HepG2 (cell line): Measurements from ENCODE around the gene AMBRA1. TPM values are rescaled to one million over a fixed set of nuclear protein-coding genes. Genes with fewer than 3 reads are reported as not detected.
A peak's percentile ranks its signal among the peaks of the same experiment; 100 is the strongest.

Experiments used
- GTF2F1 ChIP-seq: fragments of 150-350 bp; IDR thresholded peaks from 2 replicates; pipeline ENCODE4 v1.6.1; 2014; ENCODE audit warnings: low read length
- GTF3A ChIP-seq: sonication (generic); formaldehyde crosslinking; conservative IDR thresholded peaks from 2 replicates; pipeline ENCODE4 v1.4.0; 2020; ENCODE audit warnings: mild to moderate bottlenecking, missing genetic modification reagents
- HNF4G ChIP-seq, 2 experiments: sonication (generic) in 1 of 2; formaldehyde crosslinking in 1 of 2; IDR thresholded peaks; 2 replicates each; pipeline versions ENCODE4 v1.4.0 to v1.6.1; 2011 to 2020; ENCODE audit warnings: borderline replicate concordance in 2 of 2, low read depth in 2 of 2, mild to moderate bottlenecking in 2 of 2, low read length in 1 of 2, missing genetic modification reagents in 1 of 2, moderate library complexity in 1 of 2
- MEIS1 ChIP-seq: sonication (generic); formaldehyde crosslinking; IDR thresholded peaks from 2 replicates; pipeline ENCODE4 v1.9.0; 2021; ENCODE audit warnings: mild to moderate bottlenecking, missing genetic modification reagents, moderate library complexity, borderline replicate concordance
- PHF20 ChIP-seq: sonication (generic); formaldehyde crosslinking; IDR thresholded peaks from 2 replicates; pipeline ENCODE4 v1.5.0; 2020; ENCODE audit warnings: mild to moderate bottlenecking, missing genetic modification reagents
- RAD51 ChIP-seq: fragments of 450-650 bp; IDR thresholded peaks from 2 replicates; pipeline ENCODE4 v1.6.1; 2016; ENCODE audit warnings: borderline replicate concordance
- SP2 ChIP-seq: sonication (generic); formaldehyde crosslinking; IDR thresholded peaks from 2 replicates; pipeline ENCODE4 v1.5.1; 2020; ENCODE audit warnings: mild to moderate bottlenecking, missing genetic modification reagents
- SP4 ChIP-seq: sonication (generic); formaldehyde crosslinking; IDR thresholded peaks from 2 replicates; pipeline ENCODE4 v1.8.1; 2023; ENCODE audit warnings: mild to moderate bottlenecking, missing genetic modification reagents
- SRF ChIP-seq: IDR thresholded peaks from 2 replicates; pipeline ENCODE4 v1.6.1; 2011; ENCODE audit warnings: mild to moderate bottlenecking, low read depth, low read length, moderate library complexity
- U2AF1 ChIP-seq: fragments of 200-400 bp; formaldehyde crosslinking; optimal IDR thresholded peaks from 2 replicates; pipeline ENCODE3; 2017; ENCODE audit warnings: mild to moderate bottlenecking, low read depth, low read length
- U2AF2 ChIP-seq: fragments of 200-400 bp; formaldehyde crosslinking; IDR thresholded peaks from 2 replicates; pipeline ENCODE4 v1.6.1; 2017; ENCODE audit warnings: low read depth, mild to moderate bottlenecking, low read length
- ZNF17 ChIP-seq: sonication (generic); formaldehyde crosslinking; IDR thresholded peaks from 2 replicates; pipeline ENCODE4 v1.5.0; 2020; ENCODE audit warnings: mild to moderate bottlenecking, missing genetic modification reagents
- ZNF317 ChIP-seq: sonication (generic); formaldehyde crosslinking; IDR thresholded peaks from 2 replicates; pipeline ENCODE4 v1.5.0; 2020; ENCODE audit warnings: mild to moderate bottlenecking, missing genetic modification reagents
- ZNF326 ChIP-seq: sonication (generic); formaldehyde crosslinking; IDR thresholded peaks from 2 replicates; pipeline ENCODE4 v1.4.0; 2020; ENCODE audit warnings: missing genetic modification reagents, borderline replicate concordance
- ZNF333 ChIP-seq: sonication (generic); formaldehyde crosslinking; IDR thresholded peaks from 2 replicates; pipeline ENCODE4 v1.4.0; 2020; ENCODE audit warnings: mild to moderate bottlenecking, missing genetic modification reagents, borderline replicate concordance
- ZNF589 ChIP-seq: sonication (generic); formaldehyde crosslinking; conservative IDR thresholded peaks from 2 replicates; pipeline ENCODE4 v1.8.0; 2022; ENCODE audit warnings: mild to moderate bottlenecking, moderate library complexity, missing genetic modification reagents
- ZNF7 ChIP-seq: IDR thresholded peaks from 2 replicates; pipeline ENCODE4 v1.6.1; 2016; ENCODE audit warnings: missing biosample characterization, missing genetic modification reagents
- ZNF891 ChIP-seq: sonication (generic); formaldehyde crosslinking; IDR thresholded peaks from 2 replicates; pipeline ENCODE4 v1.5.0; 2020; ENCODE audit warnings: mild to moderate bottlenecking, missing genetic modification reagents
- polyA plus RNA-seq, 8 experiments: library from polyadenylated mRNA; depleted of rRNA in 3 of 8; stranded (reverse) in 7 of 8; unstranded in 1 of 8; fragments of >200 nt; fragmentation: Illumina TruSeq in 4 of 8; extraction: Trizol in 4 of 8; gene quantifications; 2 replicates each; pipeline versions ENCODE4 v1.2.1 to v1.2.3, GENCODE V29; 2011 to 2016; ENCODE audit warnings: low read depth in 4 of 8, missing spikeins in 1 of 8, mixed read lengths in 1 of 8; ENCODE audit not compliant: insufficient read depth in 1 of 8
- total RNA-seq, 5 experiments: library from RNA; depleted of rRNA; stranded (reverse); fragments of >200 nt; fragmentation: Illumina TruSeq; extraction: Trizol; gene quantifications; 2 replicates each; pipeline ENCODE4 v1.2.3, GENCODE V29; 2016; ENCODE audit warnings: low read depth in 1 of 5
- TF ChIP-seq, protein P1 (sequence below): IDR thresholded peaks from 2 replicates; pipeline ENCODE4 v1.6.1; 2016
- TF ChIP-seq, protein P2 (sequence below): IDR thresholded peaks from 2 replicates; pipeline ENCODE4 v1.6.1; 2016; ENCODE audit warnings: low read depth, missing genetic modification reagents, missing compliant biosample characterization
- TF ChIP-seq, protein P3 (sequence below), 2 experiments: sonication (generic) in 1 of 2; formaldehyde crosslinking in 1 of 2; IDR thresholded peaks; 2 replicates each; pipeline versions ENCODE4 v1.4.0 to v1.6.1; 2018 to 2020; ENCODE audit warnings: missing genetic modification reagents in 2 of 2, borderline replicate concordance in 1 of 2, low read depth in 1 of 2, mild to moderate bottlenecking in 1 of 2, missing biosample characterization in 1 of 2

AMBRA1 gene
- total and polyA plus RNA-seq, 2 of the 13 experiments (the other 11 are each of a cell fraction or from before 2014, with no cell fraction given), result 15.7 to 26.0 TPM

DNA sequence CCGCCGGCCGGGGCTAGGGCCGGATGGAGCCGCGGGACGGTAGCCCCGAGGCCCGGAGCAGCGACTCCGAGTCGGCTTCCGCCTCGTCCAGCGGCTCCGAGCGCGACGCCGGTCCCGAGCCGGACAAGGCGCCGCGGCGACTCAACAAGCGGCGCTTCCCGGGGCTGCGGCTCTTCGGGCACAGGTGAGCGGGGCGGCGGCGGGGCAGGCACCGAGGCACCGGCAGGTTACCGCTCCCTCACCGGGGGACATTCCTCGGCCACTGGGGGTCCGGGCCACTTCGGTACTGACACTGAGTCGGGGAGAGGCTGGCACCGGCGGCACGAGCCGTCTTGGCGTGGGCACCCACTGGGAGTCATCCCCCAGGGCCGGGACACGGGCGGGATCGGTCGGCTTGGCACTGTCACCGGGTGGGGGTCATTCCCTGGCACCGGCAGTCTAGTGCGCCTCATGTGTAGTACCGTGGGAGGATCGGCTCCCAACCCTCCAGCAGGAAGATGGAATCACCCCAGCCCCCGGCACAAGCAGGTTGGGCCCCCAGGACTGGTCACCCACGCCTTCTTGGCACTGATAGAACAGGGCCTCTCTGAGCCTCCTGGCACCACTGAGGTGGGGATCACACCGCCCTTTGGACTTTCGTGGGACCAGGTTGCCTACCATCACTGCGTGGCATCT lies 246.0 kb downstream of the AMBRA1 start (continued):
- TF ChIP-seq, protein P1, sequence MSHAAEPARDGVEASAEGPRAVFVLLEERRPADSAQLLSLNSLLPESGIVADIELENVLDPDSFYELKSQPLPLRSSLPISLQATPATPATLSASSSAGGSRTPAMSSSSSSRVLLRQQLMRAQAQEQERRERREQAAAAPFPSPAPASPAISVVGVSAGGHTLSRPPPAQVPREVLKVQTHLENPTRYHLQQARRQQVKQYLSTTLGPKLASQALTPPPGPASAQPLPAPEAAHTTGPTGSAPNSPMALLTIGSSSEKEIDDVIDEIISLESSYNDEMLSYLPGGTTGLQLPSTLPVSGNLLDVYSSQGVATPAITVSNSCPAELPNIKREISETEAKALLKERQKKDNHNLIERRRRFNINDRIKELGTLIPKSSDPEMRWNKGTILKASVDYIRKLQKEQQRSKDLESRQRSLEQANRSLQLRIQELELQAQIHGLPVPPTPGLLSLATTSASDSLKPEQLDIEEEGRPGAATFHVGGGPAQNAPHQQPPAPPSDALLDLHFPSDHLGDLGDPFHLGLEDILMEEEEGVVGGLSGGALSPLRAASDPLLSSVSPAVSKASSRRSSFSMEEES, result no peak
- no peak for TF ChIP-seq ZNF7
- TF ChIP-seq ZNF589 (CRISPR knock-in tag), result no peak
- no peak for TF ChIP-seq SP2 (CRISPR knock-in tag)
- 0 out of 2 replicates have a peak, but pooled peaks have one; percentile 26 for TF ChIP-seq HNF4G (IDR thresholded peaks at IDR 0.05; ENCODE audit: borderline replicate concordance, low read depth, low read length)
- no peak for TF ChIP-seq HNF4G (CRISPR knock-in tag; IDR thresholded peaks at IDR 0.05; ENCODE audit: borderline replicate concordance, low read depth)
- TF ChIP-seq PHF20 (CRISPR knock-in tag), result no peak
- TF ChIP-seq GTF3A (CRISPR knock-in tag), result no peak
- TF ChIP-seq, protein P2, sequence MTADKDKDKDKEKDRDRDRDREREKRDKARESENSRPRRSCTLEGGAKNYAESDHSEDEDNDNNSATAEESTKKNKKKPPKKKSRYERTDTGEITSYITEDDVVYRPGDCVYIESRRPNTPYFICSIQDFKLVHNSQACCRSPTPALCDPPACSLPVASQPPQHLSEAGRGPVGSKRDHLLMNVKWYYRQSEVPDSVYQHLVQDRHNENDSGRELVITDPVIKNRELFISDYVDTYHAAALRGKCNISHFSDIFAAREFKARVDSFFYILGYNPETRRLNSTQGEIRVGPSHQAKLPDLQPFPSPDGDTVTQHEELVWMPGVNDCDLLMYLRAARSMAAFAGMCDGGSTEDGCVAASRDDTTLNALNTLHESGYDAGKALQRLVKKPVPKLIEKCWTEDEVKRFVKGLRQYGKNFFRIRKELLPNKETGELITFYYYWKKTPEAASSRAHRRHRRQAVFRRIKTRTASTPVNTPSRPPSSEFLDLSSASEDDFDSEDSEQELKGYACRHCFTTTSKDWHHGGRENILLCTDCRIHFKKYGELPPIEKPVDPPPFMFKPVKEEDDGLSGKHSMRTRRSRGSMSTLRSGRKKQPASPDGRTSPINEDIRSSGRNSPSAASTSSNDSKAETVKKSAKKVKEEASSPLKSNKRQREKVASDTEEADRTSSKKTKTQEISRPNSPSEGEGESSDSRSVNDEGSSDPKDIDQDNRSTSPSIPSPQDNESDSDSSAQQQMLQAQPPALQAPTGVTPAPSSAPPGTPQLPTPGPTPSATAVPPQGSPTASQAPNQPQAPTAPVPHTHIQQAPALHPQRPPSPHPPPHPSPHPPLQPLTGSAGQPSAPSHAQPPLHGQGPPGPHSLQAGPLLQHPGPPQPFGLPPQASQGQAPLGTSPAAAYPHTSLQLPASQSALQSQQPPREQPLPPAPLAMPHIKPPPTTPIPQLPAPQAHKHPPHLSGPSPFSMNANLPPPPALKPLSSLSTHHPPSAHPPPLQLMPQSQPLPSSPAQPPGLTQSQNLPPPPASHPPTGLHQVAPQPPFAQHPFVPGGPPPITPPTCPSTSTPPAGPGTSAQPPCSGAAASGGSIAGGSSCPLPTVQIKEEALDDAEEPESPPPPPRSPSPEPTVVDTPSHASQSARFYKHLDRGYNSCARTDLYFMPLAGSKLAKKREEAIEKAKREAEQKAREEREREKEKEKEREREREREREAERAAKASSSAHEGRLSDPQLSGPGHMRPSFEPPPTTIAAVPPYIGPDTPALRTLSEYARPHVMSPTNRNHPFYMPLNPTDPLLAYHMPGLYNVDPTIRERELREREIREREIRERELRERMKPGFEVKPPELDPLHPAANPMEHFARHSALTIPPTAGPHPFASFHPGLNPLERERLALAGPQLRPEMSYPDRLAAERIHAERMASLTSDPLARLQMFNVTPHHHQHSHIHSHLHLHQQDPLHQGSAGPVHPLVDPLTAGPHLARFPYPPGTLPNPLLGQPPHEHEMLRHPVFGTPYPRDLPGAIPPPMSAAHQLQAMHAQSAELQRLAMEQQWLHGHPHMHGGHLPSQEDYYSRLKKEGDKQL (CRISPR knock-in tag), result no peak
- TF ChIP-seq RAD51, result no peak
- TF ChIP-seq, protein P3, sequence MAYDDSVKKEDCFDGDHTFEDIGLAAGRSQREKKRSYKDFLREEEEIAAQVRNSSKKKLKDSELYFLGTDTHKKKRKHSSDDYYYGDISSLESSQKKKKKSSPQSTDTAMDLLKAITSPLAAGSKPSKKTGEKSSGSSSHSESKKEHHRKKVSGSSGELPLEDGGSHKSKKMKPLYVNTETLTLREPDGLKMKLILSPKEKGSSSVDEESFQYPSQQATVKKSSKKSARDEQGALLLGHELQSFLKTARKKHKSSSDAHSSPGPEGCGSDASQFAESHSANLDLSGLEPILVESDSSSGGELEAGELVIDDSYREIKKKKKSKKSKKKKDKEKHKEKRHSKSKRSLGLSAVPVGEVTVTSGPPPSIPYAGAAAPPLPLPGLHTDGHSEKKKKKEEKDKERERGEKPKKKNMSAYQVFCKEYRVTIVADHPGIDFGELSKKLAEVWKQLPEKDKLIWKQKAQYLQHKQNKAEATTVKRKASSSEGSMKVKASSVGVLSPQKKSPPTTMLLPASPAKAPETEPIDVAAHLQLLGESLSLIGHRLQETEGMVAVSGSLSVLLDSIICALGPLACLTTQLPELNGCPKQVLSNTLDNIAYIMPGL (CRISPR knock-in tag; IDR thresholded peaks at IDR 0.05; ENCODE audit: borderline replicate concordance in 1 of 2, low read depth in 1 of 2), result no peak; a peak in 1 of 4 replicates
- TF ChIP-seq ZNF333 (CRISPR knock-in tag), result 0 out of 2 replicates have a peak, but pooled peaks have one; percentile 51
- TF ChIP-seq MEIS1 (CRISPR knock-in tag), result 0 out of 2 replicates have a peak, but pooled peaks have one; percentile 40
- no peak for TF ChIP-seq SP4 (CRISPR knock-in tag)
- TF ChIP-seq ZNF17 (CRISPR knock-in tag), result no peak
- no peak for TF ChIP-seq U2AF2
- TF ChIP-seq ZNF326 (CRISPR knock-in tag), result no peak
- TF ChIP-seq U2AF1, result no peak
- 0 out of 2 replicates have a peak, but pooled peaks have one; percentile 26 for TF ChIP-seq ZNF317 (CRISPR knock-in tag)
- no peak for TF ChIP-seq GTF2F1
- TF ChIP-seq ZNF891, result peak; percentile 73; the same call in 1 of the 2 replicates
- no peak for TF ChIP-seq SRF
